GM23248 (cell line): Measurements from ENCODE around the gene IL19.

ENCODE experiments used
- EZH2 ChIP-seq: fragments of 200-600 bp; sonication (generic); IDR thresholded peaks from 2 replicates; pipeline ENCODE4 v1.6.1; 2018; ENCODE audit warnings: antibody characterized with exemption, mild to moderate bottlenecking; ENCODE audit not compliant: insufficient read depth, poor library complexity, severe bottlenecking
- EZH2phosphoT487 ChIP-seq: fragments of 200-600 bp; sonication (generic); IDR thresholded peaks from 2 replicates; pipeline ENCODE4 v1.6.1; 2018; ENCODE audit warnings: antibody characterized with exemption, moderate library complexity, mild to moderate bottlenecking, low read depth; ENCODE audit not compliant: insufficient read depth

- no peak for TF ChIP-seq EZH2
- no peak for TF ChIP-seq EZH2phosphoT487
Observed at GRCh38 chr1:206859082-206859521, 88.5 kb downstream of the IL19 start.
